WTC11 (cell line): ENCODE measurements around the gene RAD21L1.

Experiments used
- ATF6 ChIP-seq: sonication (generic); formaldehyde crosslinking; IDR thresholded peaks from 2 replicates; pipeline ENCODE4 v1.8.1; 2023; ENCODE audit warnings: mild to moderate bottlenecking, missing genetic modification reagents
- CBFB ChIP-seq: sonication (generic); formaldehyde crosslinking; IDR thresholded peaks from 2 replicates; pipeline ENCODE4 v1.8.1; 2022; ENCODE audit warnings: mild to moderate bottlenecking, low read depth, missing genetic modification reagents
- CREM ChIP-seq: sonication (generic); formaldehyde crosslinking; IDR thresholded peaks from 2 replicates; pipeline ENCODE4 v1.8.1; 2022; ENCODE audit warnings: mild to moderate bottlenecking, missing genetic modification reagents, moderate library complexity
- CTCF ChIP-seq: fragments of 200-600 bp; IDR thresholded peaks from 2 replicates; pipeline ENCODE4 v1.8.0; 2022; ENCODE audit warnings: antibody characterized with exemption
- ELF4 ChIP-seq: sonication (generic); formaldehyde crosslinking; IDR thresholded peaks from 2 replicates; pipeline ENCODE4 v1.8.1; 2022; ENCODE audit warnings: low read depth, mild to moderate bottlenecking, moderate library complexity, missing genetic modification reagents
- FOXJ3 ChIP-seq: sonication (generic); formaldehyde crosslinking; IDR thresholded peaks from 2 replicates; pipeline ENCODE4 v1.9.0; 2021; ENCODE audit warnings: missing genetic modification reagents, mild to moderate bottlenecking, borderline replicate concordance
- NFYB ChIP-seq: sonication (generic); formaldehyde crosslinking; conservative IDR thresholded peaks from 2 replicates; pipeline ENCODE4 v1.8.0; 2022; ENCODE audit warnings: low read depth, missing genetic modification reagents
- NR3C1 ChIP-seq: sonication (generic); formaldehyde crosslinking; conservative IDR thresholded peaks from 2 replicates; pipeline ENCODE4 v1.8.1; 2023; ENCODE audit warnings: low read depth, mild to moderate bottlenecking, missing genetic modification reagents
- SP1 ChIP-seq: sonication (generic); formaldehyde crosslinking; conservative IDR thresholded peaks from 2 replicates; pipeline ENCODE4 v1.8.1; 2022; ENCODE audit warnings: missing genetic modification reagents
- TEAD4 ChIP-seq: sonication (generic); formaldehyde crosslinking; IDR thresholded peaks from 2 replicates; pipeline ENCODE4 v1.8.0; 2022; ENCODE audit warnings: mild to moderate bottlenecking, missing genetic modification reagents

GRCh38 chr20:1301031-1301529 lies 75.2 kb downstream of the RAD21L1 start:
- TF ChIP-seq CTCF (no peak), SP1 (no peak), CBFB (no peak), ELF4 (CRISPR knock-in tag) (no peak), ATF6 (CRISPR knock-in tag) (no peak), TEAD4 (CRISPR knock-in tag) (no peak), FOXJ3 (CRISPR knock-in tag) (no peak), NR3C1 (no peak), NFYB (CRISPR knock-in tag) (no peak), CREM (CRISPR knock-in tag) (no peak)
